Suppressor macrophage (primary cell): ENCODE results near the gene KCNQ5.
A peak's percentile ranks its signal among the peaks of the same experiment; 100 is the strongest.

ENCODE experiments used
- DNase-seq, 4 experiments: peaks; one replicate each; pipeline ENCODE4 v3.0.0-alpha.2; 2020 to 2022

Gene KCNQ5

GRCh38 chr6:72639920-72640614 is 18.2 kb downstream of the KCNQ5 start:
- DNase-seq = no peak

DNA sequence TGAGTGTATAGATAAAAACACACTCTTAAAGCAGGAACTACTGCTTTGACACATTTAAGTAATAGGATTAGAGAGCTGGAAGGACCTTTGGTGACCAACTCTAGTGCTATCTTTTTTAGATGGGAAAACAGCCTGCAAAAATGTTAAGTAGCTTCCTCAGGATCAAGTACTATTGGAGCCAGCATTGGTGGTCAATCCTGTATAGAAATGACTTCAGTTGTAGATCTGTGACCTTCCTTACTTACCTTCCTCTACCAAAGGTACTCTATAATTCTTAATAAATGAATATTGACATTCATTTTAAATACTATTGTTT is 18.7 kb downstream of the KCNQ5 start:
- DNase-seq = no peak

DNA sequence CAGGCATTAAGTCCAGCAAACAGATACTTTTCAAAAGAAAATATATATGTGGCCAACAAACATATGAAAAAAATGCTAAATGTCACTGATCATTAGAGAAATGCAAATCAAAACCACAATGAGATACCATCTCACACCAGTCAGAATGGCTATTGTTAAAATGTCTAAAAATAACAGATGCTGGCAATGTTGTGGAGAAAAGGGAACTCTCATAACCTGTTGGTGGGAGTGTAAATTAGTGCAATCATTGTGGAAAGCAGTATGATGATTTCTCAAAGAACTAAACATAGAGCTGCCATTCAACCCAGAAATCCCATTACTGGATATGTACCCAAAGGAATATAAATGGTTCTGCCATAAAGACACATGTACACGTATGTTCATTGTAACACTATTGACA is 20.6 kb downstream of the KCNQ5 start:
- no peak for DNase-seq

GRCh38 chr6:72643214-72643613 is 21.4 kb downstream of the KCNQ5 start:
- no peak for DNase-seq

- no peak for DNase-seq
Observed at GRCh38 chr6:72646604-72647485, 25.0 kb downstream of the KCNQ5 start.

GRCh38 chr6:72647489-72647888 is 25.6 kb downstream of the KCNQ5 start:
- DNase-seq = no peak

- DNase-seq = peak in 2 of 4 experiments; percentile 5 to 19
Observed at GRCh38 chr6:72649032-72649984, 27.4 kb downstream of the KCNQ5 start.

DNA sequence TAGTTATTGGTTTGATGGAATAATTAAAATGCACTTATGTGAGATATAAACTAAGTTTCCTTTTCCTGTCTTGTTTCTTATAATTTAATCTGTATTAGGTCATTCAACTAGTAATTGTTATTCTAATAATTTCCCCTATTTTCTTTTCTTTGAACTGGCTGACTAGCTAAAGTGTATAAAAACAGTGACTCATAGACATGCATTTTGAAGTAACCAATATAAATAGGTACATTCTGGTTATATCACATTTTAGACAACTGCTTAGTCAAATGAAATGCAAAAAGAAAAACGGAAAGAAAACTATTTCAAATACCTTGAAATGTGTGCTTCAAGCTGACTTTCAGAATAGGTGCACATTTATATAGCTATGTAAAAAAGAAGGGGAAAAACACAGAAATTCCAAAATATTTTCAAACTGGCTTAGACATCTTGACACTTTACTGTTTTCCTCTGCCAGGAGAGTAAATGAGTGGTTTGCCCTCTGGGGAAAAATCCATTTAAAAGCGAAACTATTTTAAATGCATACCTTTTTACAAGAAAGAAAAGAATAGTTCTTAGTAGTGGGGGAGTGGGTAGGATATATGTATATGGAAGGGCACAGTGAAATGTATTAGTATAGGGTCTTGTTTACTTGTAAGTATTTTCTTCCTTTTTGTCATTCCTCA is 28.3 kb downstream of the KCNQ5 start:
- no peak for DNase-seq

GRCh38 chr6:72651174-72651573 is 29.3 kb downstream of the KCNQ5 start:
- no peak for DNase-seq

- no peak for DNase-seq
Observed at GRCh38 chr6:72651967-72652956, 30.4 kb downstream of the KCNQ5 start.

DNA sequence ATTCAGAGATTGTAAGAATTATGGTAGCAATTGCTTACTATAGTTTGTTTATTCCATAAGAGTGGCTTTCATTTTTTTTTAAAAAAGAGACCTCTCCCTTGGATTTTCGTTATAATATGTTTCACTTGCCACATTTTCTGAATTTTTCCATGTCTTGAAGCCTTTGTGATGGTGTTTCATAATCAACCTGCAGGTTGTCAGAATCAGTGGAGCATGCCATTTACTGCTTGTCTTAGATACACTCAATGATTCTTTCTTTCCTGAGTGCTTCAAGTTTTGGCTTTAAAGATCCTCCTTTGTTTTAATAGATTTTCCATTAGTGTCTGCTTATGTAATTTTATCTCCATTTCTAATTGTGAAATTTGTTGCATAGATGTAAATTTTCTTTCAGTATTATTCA is 31.2 kb downstream of the KCNQ5 start:
- DNase-seq = no peak

DNA sequence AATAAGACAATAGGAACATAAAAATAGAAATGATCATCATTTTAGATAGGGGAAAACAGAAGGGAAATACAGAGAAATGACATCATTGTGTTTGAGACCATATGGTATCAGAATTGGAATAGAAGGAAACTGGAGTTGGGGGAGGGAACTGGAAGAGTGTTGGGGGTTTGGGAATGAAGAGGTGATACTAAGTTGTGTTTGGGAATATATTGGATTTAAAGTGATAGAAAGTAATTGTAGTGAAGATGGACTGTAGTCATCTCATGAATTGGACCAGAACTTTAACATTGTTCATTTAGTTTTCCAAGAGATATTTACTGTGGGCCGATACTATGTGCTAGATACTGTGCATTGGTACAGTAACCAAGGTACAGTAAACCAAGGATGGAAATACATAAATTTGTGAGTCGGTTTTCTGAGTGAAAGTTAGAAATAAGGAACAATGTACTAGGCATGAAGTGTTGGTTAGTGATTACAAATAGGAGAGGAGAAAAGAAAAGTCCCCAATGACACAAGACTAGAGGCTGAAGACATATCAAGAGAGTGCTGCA is 32.3 kb downstream of the KCNQ5 start:
- DNase-seq = peak in 2 of 4 experiments; percentile 7 to 14

- no peak for DNase-seq
Observed at GRCh38 chr6:72657407-72658197, 35.7 kb downstream of the KCNQ5 start.

DNA sequence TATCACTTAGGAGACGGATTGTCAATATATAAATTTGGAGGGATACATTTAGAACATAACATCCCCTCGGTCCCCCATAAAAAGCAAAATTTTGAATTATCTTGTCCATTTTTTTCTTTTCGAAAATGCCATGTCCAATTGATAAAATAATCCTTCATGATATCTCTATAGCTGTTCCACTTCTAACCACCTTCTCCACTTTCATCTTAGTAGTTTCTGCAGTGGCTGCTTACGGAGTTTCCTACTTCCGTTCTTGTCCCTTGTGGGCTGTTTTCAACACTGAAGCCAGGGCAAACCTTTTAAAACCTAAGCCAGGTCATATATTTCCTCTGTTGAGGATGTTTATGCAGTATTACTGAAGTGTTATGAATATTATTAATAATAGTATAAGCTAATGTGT is 37.9 kb downstream of the KCNQ5 start:
- DNase-seq = no peak

GRCh38 chr6:72661411-72661810 is 39.5 kb downstream of the KCNQ5 start:
- DNase-seq = no peak

DNA sequence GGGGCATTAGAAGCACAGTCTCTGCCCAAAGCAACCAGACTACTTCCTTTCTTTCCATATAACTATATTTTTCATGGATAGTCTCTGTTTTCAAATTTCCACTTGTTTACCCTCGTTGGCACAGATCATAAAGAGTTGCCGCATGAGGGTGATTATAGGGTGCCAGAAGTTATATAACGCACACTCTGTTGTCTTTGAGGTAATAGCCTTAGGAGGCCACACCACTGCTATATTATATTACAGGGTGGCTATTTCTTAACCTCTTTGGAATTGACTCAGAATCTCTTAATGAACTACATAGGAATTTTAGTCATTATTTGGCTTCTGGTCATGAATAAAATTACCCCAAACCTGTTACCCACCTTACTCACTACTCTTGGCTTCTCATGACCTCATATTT is 43.7 kb downstream of the KCNQ5 start:
- no peak for DNase-seq

- DNase-seq = no peak
Observed at GRCh38 chr6:72669324-72669723, 47.5 kb downstream of the KCNQ5 start.

DNA sequence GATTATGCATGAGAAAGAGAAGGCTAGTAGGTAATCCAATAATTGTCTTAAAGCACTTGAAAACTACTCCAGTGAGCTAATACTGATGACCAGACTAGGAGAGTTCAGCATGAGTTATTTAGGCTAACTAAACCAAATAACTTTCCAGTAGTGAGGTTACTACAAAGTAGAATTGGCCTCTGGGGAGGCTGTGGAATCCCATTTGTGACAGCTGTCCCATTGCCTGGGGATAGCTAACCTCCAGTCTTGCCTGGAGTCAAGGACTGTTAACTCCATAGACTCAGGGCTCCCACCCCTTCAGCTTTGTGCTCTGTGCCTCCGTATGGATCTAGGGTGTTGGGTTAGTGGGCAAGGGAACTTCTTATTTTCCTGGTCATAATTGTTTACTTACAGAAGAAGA is 51.0 kb downstream of the KCNQ5 start:
- no peak for DNase-seq

DNA sequence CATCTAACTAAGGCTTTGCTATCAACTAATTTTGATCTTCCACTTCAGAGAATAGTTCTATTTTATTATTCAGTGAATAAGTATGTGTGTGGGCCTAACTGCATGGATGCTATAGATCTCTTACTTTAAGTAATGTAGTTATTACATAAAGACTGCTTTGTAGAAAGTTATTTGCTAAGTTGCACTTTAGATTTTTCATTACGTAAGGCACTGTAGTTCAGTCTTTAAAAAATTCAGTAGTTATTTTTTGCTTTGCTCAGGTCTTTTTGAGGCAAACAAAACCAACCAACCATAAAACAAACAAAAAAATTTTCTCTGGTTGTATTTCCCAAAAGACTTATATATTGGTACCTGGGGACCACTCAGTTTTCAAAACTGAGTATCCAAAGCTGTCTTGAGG is 53.0 kb downstream of the KCNQ5 start:
- DNase-seq = no peak

- DNase-seq = no peak
Observed at GRCh38 chr6:72675396-72675795, 53.5 kb downstream of the KCNQ5 start.
